Liver (tissue), 9 donors: ENCODE results near the gene MEF2B. TPM values are rescaled to one million over a fixed set of nuclear protein-coding genes. Genes with fewer than 3 reads are reported as not detected.

Source experiments
- DNase-seq: peaks from one replicate; pipeline ENCODE4 v3.0.0-alpha.2; 2017; ENCODE audit warnings: low spot score
- H3K27ac ChIP-seq, 2 donors: one replicate each; pipeline ENCODE4 v1.7.0; 2013; ENCODE audit warnings: inconsistent platforms in 2 of 2, low read length in 2 of 2, control low read depth in 1 of 2, low read depth in 1 of 2, mild to moderate bottlenecking in 1 of 2
- H3K27me3 ChIP-seq, 4 donors: one replicate each; pipeline versions ENCODE4 v1.6.1 to v1.7.0; 2013; ENCODE audit warnings: low read length in 3 of 4, inconsistent platforms in 1 of 4, mild to moderate bottlenecking in 1 of 4, moderate library complexity in 1 of 4; ENCODE audit not compliant: control insufficient read depth in 4 of 4, insufficient read depth in 4 of 4
- H3K36me3 ChIP-seq, 4 donors: one replicate each; pipeline versions ENCODE4 v1.6.1 to v1.7.0; 2013; ENCODE audit warnings: low read length in 3 of 4, mild to moderate bottlenecking in 3 of 4, low read depth in 1 of 4, moderate library complexity in 1 of 4; ENCODE audit not compliant: control insufficient read depth in 4 of 4, insufficient read depth in 3 of 4
- H3K4me1 ChIP-seq, 4 donors: one replicate each; pipeline versions ENCODE4 v1.6.1 to v1.7.0; 2013; ENCODE audit warnings: low read length in 3 of 4, mild to moderate bottlenecking in 3 of 4, moderate library complexity in 1 of 4; ENCODE audit not compliant: control insufficient read depth in 4 of 4, insufficient read depth in 4 of 4
- H3K4me3 ChIP-seq, 3 donors: one replicate each; pipeline versions ENCODE4 v1.6.1 to v1.7.0; 2013; ENCODE audit warnings: low read length in 3 of 3, control low read depth in 1 of 3, low read depth in 1 of 3, mild to moderate bottlenecking in 1 of 3
- H3K9ac ChIP-seq, 2 donors: one replicate each; pipeline ENCODE4 v1.7.0; 2013; ENCODE audit warnings: low read length in 2 of 2, mild to moderate bottlenecking in 2 of 2, moderate library complexity in 2 of 2, control low read depth in 1 of 2, low read depth in 1 of 2
- H3K9me3 ChIP-seq, 4 donors: one replicate each; pipeline versions ENCODE4 v1.6.1 to v1.7.0; 2013; ENCODE audit warnings: low read length in 3 of 4; ENCODE audit not compliant: control insufficient read depth in 4 of 4
- ATF3 ChIP-seq: IDR thresholded peaks from 2 replicates; pipeline ENCODE4 v1.6.1; 2016; ENCODE audit warnings: antibody characterized with exemption
- EGR1 ChIP-seq, 2 donors: IDR thresholded peaks; 2 replicates each; pipeline ENCODE4 v1.6.1; 2016 to 2018; ENCODE audit warnings: antibody characterized with exemption in 2 of 2, low read depth in 2 of 2
- FOXA2 ChIP-seq: IDR thresholded peaks from 2 replicates; pipeline ENCODE4 v1.6.1; 2016; ENCODE audit warnings: antibody characterized with exemption
- GABPA ChIP-seq, 2 donors: IDR thresholded peaks in 1 of 2; conservative IDR thresholded peaks in 1 of 2; 2 replicates each; pipeline ENCODE4 v1.6.1; 2016; ENCODE audit warnings: antibody characterized with exemption in 2 of 2, mild to moderate bottlenecking in 1 of 2, moderate library complexity in 1 of 2
- HNF4A ChIP-seq, 2 donors: conservative IDR thresholded peaks; 2 replicates each; pipeline ENCODE4 v1.6.1; 2016; ENCODE audit warnings: antibody characterized with exemption in 2 of 2, mild to moderate bottlenecking in 2 of 2
- HNF4G ChIP-seq: IDR thresholded peaks from 2 replicates; pipeline ENCODE4 v1.6.1; 2016; ENCODE audit warnings: antibody characterized with exemption
- JUND ChIP-seq, 2 donors: IDR thresholded peaks; 2 replicates each; pipeline ENCODE4 v1.6.1; 2016; ENCODE audit warnings: antibody characterized with exemption in 2 of 2
- MAX ChIP-seq: IDR thresholded peaks from 2 replicates; pipeline ENCODE4 v1.6.1; 2016; ENCODE audit warnings: antibody characterized with exemption
- NR2F2 ChIP-seq: IDR thresholded peaks from 2 replicates; pipeline ENCODE4 v1.6.1; 2016; ENCODE audit warnings: antibody characterized with exemption
- RAD21 ChIP-seq, 2 donors: IDR thresholded peaks; 2 replicates each; pipeline ENCODE4 v1.6.1; 2016; ENCODE audit warnings: antibody characterized with exemption in 2 of 2, mild to moderate bottlenecking in 2 of 2
- REST ChIP-seq: IDR thresholded peaks from 2 replicates; pipeline ENCODE4 v1.6.1; 2016; ENCODE audit warnings: antibody characterized with exemption, mild to moderate bottlenecking
- RXRA ChIP-seq, 2 donors: IDR thresholded peaks; 2 replicates each; pipeline ENCODE4 v1.6.1; 2017 to 2018; ENCODE audit warnings: antibody characterized with exemption in 2 of 2, mild to moderate bottlenecking in 1 of 2
- YY1 ChIP-seq: IDR thresholded peaks from 2 replicates; pipeline ENCODE4 v1.6.1; 2016; ENCODE audit warnings: antibody characterized with exemption, mild to moderate bottlenecking
- ZBTB33 ChIP-seq: IDR thresholded peaks from 2 replicates; pipeline ENCODE4 v1.6.1; 2016; ENCODE audit warnings: antibody characterized with exemption
- WGBS: extraction: QIAGEN DNeasy Blood & Tissue Kit; methylation state at CpG from one replicate; pipeline ENCODE4 v1.1.7; 2013; 5-methylcytosine and 5-hydroxymethylcytosine counted together
- polyA plus RNA-seq, 2 donors: library from polyadenylated mRNA; stranded (reverse) in 1 of 2; unstranded in 1 of 2; fragments of 200-250 nt in 1 of 2; fragments of >200 nt in 1 of 2; fragmentation: Nextera tagmentation in 1 of 2; extraction: Ambion mirVana in 1 of 2; gene quantifications; one replicate each; pipeline versions ENCODE4 v1.2.1 to v1.2.3, GENCODE V29; 2013 to 2015
- total RNA-seq, 2 donors: library from RNA; depleted of rRNA; stranded (reverse); fragments of >200 nt; gene quantifications; one replicate each; pipeline ENCODE4 v1.2.3, GENCODE V29; 2014
- TF ChIP-seq, protein P1 (sequence below): fragments of 150-350 bp; IDR thresholded peaks from 2 replicates; pipeline ENCODE4 v1.5.1; 2017; ENCODE audit warnings: improper control_type of control experiment, low read depth, low read length; ENCODE audit not compliant: missing input control
- donor health status: healthy.
- donor health status: healthy.
- donor health status: healthy.
- donor health status: healthy.
- donor health status: healthy.

MEF2B gene
- total and polyA plus RNA-seq, 4 donors: 0.08 to 0.39 (median 0.30) TPM; not detected in 1

DNA sequence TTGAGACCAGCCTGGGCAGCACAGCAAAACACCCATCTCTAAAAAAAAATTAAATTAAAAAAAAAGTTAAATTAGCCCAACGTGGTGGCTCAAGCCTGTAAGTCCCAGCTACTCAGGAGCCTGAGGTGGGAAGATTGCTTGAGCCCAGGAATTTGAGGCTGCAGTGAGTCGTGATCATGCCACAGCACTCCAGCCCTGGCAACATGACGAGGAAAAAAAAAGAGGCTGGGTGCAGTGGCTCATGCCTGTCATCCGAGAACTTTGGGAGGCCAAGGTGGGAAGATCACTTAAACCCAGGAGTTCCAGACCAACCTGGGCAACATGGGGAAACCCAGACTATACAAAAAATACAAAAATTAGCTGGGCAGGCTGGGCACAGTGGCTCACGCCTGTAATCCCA is 29.6 kb downstream of the MEF2B start (continued):
- TF ChIP-seq YY1: no peak
- no peak for TF ChIP-seq JUND (IDR thresholded peaks at IDR 0.05)
- no peak for TF ChIP-seq GABPA (IDR thresholded peaks at IDR 0.05 in 1 of 2, conservative IDR thresholded peaks at IDR 0.05 in 1 of 2)
- no peak for TF ChIP-seq FOXA2

GRCh38 chr19:19139876-19140229 is 30.2 kb downstream of the MEF2B start:
- no peak for TF ChIP-seq GABPA (IDR thresholded peaks at IDR 0.05 in 1 of 2, conservative IDR thresholded peaks at IDR 0.05 in 1 of 2)
- no peak for TF ChIP-seq REST
- TF ChIP-seq ZBTB33: no peak
- TF ChIP-seq NR2F2: no peak
- TF ChIP-seq EGR1 (IDR thresholded peaks at IDR 0.05; ENCODE audit: low read depth in 2 of 2): no peak
- TF ChIP-seq HNF4A (conservative IDR thresholded peaks at IDR 0.05): no peak
- no peak for TF ChIP-seq FOXA2
- TF ChIP-seq ATF3: no peak
- no peak for TF ChIP-seq JUND (IDR thresholded peaks at IDR 0.05)
- TF ChIP-seq YY1: no peak
- TF ChIP-seq RAD21 (IDR thresholded peaks at IDR 0.05): no peak
- no peak for TF ChIP-seq HNF4G
- TF ChIP-seq RXRA (IDR thresholded peaks at IDR 0.05): no peak
- no peak for TF ChIP-seq MAX
- TF ChIP-seq, protein P1, sequence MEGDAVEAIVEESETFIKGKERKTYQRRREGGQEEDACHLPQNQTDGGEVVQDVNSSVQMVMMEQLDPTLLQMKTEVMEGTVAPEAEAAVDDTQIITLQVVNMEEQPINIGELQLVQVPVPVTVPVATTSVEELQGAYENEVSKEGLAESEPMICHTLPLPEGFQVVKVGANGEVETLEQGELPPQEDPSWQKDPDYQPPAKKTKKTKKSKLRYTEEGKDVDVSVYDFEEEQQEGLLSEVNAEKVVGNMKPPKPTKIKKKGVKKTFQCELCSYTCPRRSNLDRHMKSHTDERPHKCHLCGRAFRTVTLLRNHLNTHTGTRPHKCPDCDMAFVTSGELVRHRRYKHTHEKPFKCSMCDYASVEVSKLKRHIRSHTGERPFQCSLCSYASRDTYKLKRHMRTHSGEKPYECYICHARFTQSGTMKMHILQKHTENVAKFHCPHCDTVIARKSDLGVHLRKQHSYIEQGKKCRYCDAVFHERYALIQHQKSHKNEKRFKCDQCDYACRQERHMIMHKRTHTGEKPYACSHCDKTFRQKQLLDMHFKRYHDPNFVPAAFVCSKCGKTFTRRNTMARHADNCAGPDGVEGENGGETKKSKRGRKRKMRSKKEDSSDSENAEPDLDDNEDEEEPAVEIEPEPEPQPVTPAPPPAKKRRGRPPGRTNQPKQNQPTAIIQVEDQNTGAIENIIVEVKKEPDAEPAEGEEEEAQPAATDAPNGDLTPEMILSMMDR: no peak
- Histone ChIP-seq H3K9ac (no peak overlapping the region), H3K4me3 (no peak overlapping the region), H3K36me3 (no peaks in the 10 kb centered on the region), H3K4me1 (peaks cover 0 to 14% (median 8%) of the 10 kb centered on the region in 4 donors), H3K27me3 (no peaks in the 10 kb centered on the region), H3K9me3 (no peaks in the 10 kb centered on the region), H3K27ac (no peak overlapping the region)
- 40% methylated on average over 5 of the region's 5 CpGs for WGBS
- no peak for DNase-seq
